ENCODE results near the gene INO80D.
"Not testable (repeated sequence)": the region's sequence is repeated elsewhere in the genome, so short reads cannot be mapped to it uniquely, and the experiment has no call there.

Gene INO80D

GRCh38 chr2:205995260-205995659 lies 90.7 kb downstream of the INO80D start:
- in situ Hi-C loops (cut with HindIII; ENCODE audit: low sequenced_read_pairs), result no loop called here
- H3K4me3 ChIP-seq (ENCODE audit: low read depth, low read length), result no peak overlapping the region
- no peak for DNase-seq (ENCODE audit: low read depth, low spot score)
- peak; percentile 15 for TF ChIP-seq CTCF (IDR thresholded peaks at IDR 0.05; ENCODE audit: low read depth, low read length)

- in situ Hi-C loops (cut with HindIII; ENCODE audit: low sequenced_read_pairs), result no loop called here
- no peak overlapping the region for H3K4me3 ChIP-seq (ENCODE audit: low read depth, low read length)
- no peak for DNase-seq (ENCODE audit: low read depth, low spot score)
- TF ChIP-seq CTCF (IDR thresholded peaks at IDR 0.05; ENCODE audit: low read depth, low read length), result no peak
Measured at GRCh38 chr2:205994344-205994743, 91.6 kb downstream of the INO80D start.

GRCh38 chr2:205990104-205990503 lies 95.9 kb downstream of the INO80D start:
- in situ Hi-C loops (cut with HindIII; ENCODE audit: low sequenced_read_pairs), result no loop called here
- no peak for DNase-seq (ENCODE audit: low read depth, low spot score)
- H3K4me3 ChIP-seq (ENCODE audit: low read depth, low read length), result no peak overlapping the region
- TF ChIP-seq CTCF (IDR thresholded peaks at IDR 0.05; ENCODE audit: low read depth, low read length), result no peak

GRCh38 chr2:205989271-205990071 lies 96.5 kb downstream of the INO80D start:
- TF ChIP-seq CTCF (IDR thresholded peaks at IDR 0.05; ENCODE audit: low read depth, low read length), result no peak
- in situ Hi-C loops (cut with HindIII; ENCODE audit: low sequenced_read_pairs), result no loop called here
- DNase-seq (ENCODE audit: low read depth, low spot score), result no peak
- no peak overlapping the region for H3K4me3 ChIP-seq (ENCODE audit: low read depth, low read length)

- DNase-seq (ENCODE audit: low read depth, low spot score); in situ Hi-C loops (cut with HindIII; ENCODE audit: low sequenced_read_pairs); H3K4me3 ChIP-seq (ENCODE audit: low read depth, low read length): not testable (repeated sequence)
Measured at GRCh38 chr2:205988681-205989080, 97.3 kb downstream of the INO80D start.

- TF ChIP-seq CTCF (IDR thresholded peaks at IDR 0.05; ENCODE audit: low read depth, low read length), result no peak
- in situ Hi-C loops (cut with HindIII; ENCODE audit: low sequenced_read_pairs), result no loop called here
- no peak for DNase-seq (ENCODE audit: low read depth, low spot score)
- no peak overlapping the region for H3K4me3 ChIP-seq (ENCODE audit: low read depth, low read length)
Measured at GRCh38 chr2:205988274-205988673, 97.7 kb downstream of the INO80D start.

- H3K4me3 ChIP-seq (ENCODE audit: low read depth, low read length); in situ Hi-C loops (cut with HindIII; ENCODE audit: low sequenced_read_pairs); DNase-seq (ENCODE audit: low read depth, low spot score): not testable (repeated sequence)
Measured at GRCh38 chr2:205986334-205986733, 99.6 kb downstream of the INO80D start.
